GM19452 (cell line): Measurements from ENCODE around the gene CCNK.

Experiments used
- ATAC-seq: cut with Tn5 transposase; IDR thresholded peaks from one replicate; pipeline ENCODE4 v1.9.1; 2021; ENCODE audit not compliant: unreplicated experiment

The CCNK gene

DNA sequence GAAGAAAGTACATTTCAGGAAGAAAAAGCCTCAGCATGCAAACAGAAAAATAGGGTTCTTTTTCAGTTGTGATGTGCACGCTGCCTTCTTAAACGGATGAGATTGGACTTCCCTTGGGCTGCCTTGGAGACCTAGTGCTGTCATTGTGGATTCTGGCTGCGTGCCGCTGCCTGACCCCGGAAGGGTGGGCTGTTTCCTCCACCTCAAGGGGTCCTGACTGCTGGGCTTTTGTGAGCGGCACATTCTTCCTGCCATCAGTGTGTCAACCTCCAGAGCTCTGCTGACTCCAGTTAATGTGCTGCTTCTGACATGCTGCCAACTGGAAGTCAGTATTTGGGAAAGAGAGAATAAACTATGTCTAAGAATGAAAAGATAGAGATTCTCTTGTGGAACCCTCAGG, 25.1 kb downstream of the CCNK start:
- no peak for ATAC-seq

DNA sequence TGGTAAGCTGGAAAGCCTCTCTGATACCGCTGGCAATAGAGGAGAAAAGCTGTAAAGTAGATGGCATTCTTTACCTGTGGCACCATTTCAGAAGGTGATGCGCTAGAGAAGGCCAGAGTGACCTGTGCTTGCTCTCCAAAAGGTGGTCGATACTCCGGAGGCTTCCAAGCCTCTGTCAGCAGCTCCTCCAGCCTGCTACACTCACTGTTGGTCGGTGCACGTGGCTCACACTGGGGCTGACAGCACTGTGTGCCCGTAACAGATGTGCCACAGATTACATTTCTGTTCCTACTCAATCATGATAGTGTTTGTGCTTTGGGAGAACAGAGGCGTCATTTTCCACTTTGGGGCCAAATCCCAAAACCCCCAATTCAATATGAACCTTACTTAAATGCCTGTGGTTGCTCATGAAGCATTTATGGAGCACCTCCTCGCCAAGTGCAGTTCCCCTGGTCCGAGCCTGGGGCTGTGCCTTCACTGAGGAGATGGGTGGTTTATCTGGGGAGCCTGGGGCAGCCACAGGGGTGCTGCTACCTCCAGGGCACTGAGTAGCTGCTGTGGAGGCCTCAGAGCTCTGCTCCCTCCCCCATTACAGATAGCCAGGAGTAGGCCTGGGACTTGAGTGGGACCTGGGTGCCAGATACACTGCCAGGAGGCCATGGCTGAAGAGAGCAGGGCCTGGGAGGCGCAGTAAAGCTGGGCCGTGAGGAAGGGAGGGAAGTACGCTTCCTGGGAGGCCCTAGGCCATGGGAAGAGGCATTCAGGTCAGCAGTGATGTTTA, 26.8 kb downstream of the CCNK start:
- ATAC-seq, result no peak

- no peak for ATAC-seq
These were observed 27.9 kb downstream of the CCNK start for GRCh38 chr14:99508896-99509629.

DNA sequence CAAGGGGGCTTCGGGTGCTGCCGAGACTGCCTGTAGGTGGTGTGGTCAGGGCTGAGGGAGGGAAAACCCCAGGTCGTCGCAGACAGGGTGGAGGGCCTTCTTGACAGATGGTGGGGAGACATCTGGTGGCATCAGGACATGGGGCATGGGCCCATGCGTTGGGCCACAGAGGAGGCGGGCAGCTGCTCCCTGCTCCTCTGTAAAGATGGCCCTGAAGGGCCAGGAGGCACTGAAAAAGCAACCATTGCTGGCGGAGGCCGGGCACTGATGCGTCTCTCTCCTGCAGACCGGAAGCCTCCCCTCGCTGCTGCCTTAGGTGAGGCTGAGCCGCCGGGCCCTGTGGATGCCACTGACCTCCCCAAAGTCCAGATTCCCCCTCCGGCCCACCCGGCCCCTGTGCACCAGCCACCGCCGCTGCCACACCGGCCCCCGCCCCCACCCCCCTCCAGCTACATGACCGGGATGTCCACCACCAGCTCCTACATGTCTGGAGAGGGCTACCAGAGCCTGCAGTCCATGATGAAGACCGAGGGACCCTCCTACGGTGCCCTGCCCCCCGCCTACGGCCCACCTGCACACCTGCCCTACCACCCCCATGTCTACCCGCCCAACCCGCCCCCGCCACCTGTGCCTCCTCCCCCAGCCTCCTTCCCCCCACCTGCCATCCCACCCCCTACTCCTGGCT, 28.8 kb downstream of the CCNK start:
- ATAC-seq, result no peak

DNA sequence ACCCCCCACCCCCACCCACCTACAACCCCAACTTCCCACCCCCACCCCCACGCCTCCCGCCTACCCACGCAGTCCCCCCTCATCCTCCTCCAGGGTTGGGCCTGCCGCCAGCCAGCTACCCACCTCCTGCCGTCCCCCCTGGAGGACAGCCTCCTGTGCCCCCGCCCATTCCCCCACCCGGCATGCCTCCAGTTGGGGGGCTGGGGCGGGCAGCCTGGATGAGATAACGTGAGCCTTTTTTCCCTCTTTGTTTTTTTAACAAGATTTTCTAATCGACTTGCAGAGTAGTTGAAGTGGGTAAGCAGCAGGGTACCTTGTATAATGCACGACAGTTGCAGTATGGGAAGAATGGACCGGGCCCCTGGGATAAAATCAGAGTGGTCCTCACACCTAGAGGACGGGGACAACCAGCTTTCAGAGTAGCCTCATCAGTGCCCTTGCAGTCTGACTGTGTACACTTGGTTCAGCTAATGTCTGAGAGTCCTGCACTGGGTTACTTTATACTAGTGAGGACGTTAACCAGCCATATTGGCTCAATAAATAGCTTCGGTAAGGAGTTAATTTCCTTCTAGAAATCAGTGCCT, 29.4 kb downstream of the CCNK start:
- no peak for ATAC-seq

GRCh38 chr14:99511421-99512109, 30.4 kb downstream of the CCNK start:
- ATAC-seq, result no peak

GRCh38 chr14:99512110-99512449, 30.9 kb downstream of the CCNK start:
- ATAC-seq, result no peak

DNA sequence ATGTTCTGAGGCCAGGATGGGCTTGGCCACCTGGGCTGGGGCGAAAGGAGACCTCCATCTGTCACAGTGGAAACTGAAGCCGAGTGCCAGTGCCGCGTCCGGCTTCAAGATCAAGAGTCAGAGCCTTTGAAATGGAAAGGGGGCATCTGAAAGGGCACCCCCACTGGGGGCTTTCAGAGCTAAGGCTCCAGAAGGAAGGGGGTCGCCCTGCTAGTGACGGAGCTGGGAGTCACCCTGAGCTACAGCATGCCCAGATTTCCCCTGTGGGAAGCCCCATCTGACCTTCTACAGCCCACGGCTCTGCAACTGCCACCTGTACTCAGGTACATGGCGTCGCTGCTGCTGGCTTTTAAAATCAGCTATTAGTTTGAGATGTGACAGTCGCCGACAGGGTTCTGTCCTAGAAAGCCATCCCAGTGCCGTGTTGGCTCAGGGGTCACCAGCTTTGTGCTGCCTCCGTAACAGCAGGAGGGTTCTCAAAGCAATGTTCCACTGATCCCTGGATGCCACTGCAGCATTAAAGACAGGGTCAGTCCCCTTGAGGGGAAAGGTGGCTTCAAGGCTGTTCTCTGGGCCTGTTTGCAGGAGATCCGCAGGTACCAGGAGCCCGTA, 31.5 kb downstream of the CCNK start:
- no peak for ATAC-seq

- no peak for ATAC-seq
These were observed 32.0 kb downstream of the CCNK start for GRCh38 chr14:99513183-99513694.

DNA sequence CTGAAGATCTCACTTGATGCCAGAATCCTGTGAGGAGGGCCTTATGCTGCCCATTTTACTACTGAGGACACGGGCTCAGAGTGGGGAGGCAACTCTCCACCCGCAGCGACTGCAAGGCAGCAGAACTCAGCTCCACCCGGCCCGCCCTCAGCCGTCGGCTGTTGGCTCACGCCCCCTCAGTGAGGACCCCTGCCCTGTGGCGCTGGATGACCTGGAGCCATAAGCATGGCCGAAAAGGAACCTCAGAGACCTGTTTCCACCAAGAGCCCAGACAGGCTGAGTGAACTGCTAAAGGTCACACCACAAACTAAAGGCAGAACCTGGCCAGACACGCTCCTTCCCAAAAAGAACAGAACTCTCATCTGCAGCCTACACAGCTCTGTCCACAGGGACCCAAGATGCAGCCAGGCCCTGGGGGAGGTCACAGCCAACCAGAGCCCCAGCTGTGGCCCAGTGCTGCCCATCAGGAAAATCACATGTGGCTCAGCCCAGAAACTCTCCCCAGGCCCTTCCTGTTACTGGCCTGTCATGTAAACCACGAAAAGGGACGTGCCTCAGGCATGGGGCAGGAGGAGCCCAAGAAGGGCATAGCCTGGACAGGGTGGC, 32.8 kb downstream of the CCNK start:
- ATAC-seq, result no peak

- ATAC-seq, result no peak
These were observed 33.5 kb downstream of the CCNK start for GRCh38 chr14:99514552-99515300.

DNA sequence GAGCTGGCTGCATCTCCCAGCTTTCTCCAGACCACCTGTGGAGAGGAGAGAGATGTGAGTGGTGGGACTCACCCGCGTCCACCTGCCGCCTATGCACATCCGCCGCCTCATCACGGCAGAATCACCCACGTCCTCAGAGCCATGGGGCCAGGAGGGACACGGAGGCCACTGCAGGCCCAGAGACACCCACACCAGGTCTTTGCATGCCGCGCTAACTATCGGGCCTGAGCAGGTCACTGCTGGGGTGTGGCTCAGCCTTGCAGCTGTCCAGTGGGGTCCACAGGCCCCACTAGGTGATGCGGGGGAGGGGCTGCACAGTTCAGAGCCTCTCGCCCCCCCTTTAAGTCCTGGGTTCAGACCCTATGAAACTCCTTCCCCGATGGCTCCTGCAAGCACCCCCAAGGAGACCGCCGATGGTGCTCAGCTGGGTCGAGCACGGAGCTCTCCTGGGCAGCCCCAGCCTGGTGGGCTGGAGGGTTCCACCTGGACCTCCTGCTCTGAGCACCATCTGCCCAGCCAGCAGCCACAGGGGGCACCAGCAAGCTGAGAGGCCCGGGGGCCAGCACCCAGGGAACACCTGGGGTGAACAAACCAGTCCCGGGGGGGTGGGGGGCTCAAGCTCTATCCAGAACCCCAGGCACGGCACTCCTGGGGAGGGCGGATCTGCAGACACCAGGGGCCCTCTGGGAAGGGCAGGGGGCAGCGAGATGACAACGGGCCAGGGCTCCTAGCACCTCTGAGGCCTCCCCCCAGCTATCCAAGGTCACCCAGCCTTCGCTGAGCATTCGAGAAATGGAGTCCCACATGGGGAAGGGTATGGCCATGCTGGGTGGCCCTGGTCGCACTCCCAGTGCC, 34.3 kb downstream of the CCNK start:
- ATAC-seq, result no peak

GRCh38 chr14:99516156-99516870, 35.1 kb downstream of the CCNK start:
- no peak for ATAC-seq

GRCh38 chr14:99516871-99517642, 35.8 kb downstream of the CCNK start:
- no peak for ATAC-seq

GRCh38 chr14:99517643-99518381, 36.6 kb downstream of the CCNK start:
- no peak for ATAC-seq
